Gastroesophageal sphincter (tissue), 3 donors: ENCODE measurements around the gene RAD9B.
A peak's percentile ranks its signal among the peaks of the same experiment; 100 is the strongest.

Experiments
- CTCF ChIP-seq, 4 experiments: fragments of 200-600 bp in 2 of 4; fragments of 450-650 bp in 2 of 4; sonication (generic) in 1 of 4; IDR thresholded peaks; one replicate each; pipeline ENCODE4 v1.5.1; 2017 to 2019; ENCODE audit warnings: antibody characterized with exemption in 4 of 4, mild to moderate bottlenecking in 2 of 4, moderate library complexity in 2 of 4
- POLR2AphosphoS5 ChIP-seq: sonication (generic); formaldehyde crosslinking; IDR thresholded peaks from one replicate; pipeline ENCODE4 v1.6.1; 2017; ENCODE audit warnings: antibody characterized with exemption

- TF ChIP-seq POLR2AphosphoS5 = peak; percentile 74
- TF ChIP-seq CTCF (IDR thresholded peaks at IDR 0.05) = no peak
Measured at GRCh38 chr12:110537605-110538409, 35.7 kb downstream of the RAD9B start.
